Measurements from ENCODE around the gene CFAP54.

Gene CFAP54

GRCh38 chr12:96590970-96591369 is 101.6 kb downstream of the CFAP54 start:
- TF ChIP-seq GATA2 (IDR thresholded peaks at IDR 0.05; ENCODE audit: low read depth, low read length) = no peak
- no peak for TF ChIP-seq GATA3 (IDR thresholded peaks at IDR 0.05; ENCODE audit: low read depth, low read length)

GRCh38 chr12:96605684-96606083 is 116.3 kb downstream of the CFAP54 start:
- no peak for TF ChIP-seq GATA2 (IDR thresholded peaks at IDR 0.05; ENCODE audit: low read depth, low read length)
- no peak for TF ChIP-seq GATA3 (IDR thresholded peaks at IDR 0.05; ENCODE audit: low read depth, low read length)

- TF ChIP-seq GATA3 (IDR thresholded peaks at IDR 0.05; ENCODE audit: low read depth, low read length) = no peak
- TF ChIP-seq GATA2 (IDR thresholded peaks at IDR 0.05; ENCODE audit: low read depth, low read length) = no peak
Observed at GRCh38 chr12:96606134-96606533, 116.8 kb downstream of the CFAP54 start.

- TF ChIP-seq GATA2 (IDR thresholded peaks at IDR 0.05; ENCODE audit: low read depth, low read length) (no peak), GATA3 (IDR thresholded peaks at IDR 0.05; ENCODE audit: low read depth, low read length) (no peak)
Observed at GRCh38 chr12:96606644-96607043, 117.3 kb downstream of the CFAP54 start.

GRCh38 chr12:96617178-96617577 is 127.8 kb downstream of the CFAP54 start:
- TF ChIP-seq GATA2 (IDR thresholded peaks at IDR 0.05; ENCODE audit: low read depth, low read length) (no peak), GATA3 (IDR thresholded peaks at IDR 0.05; ENCODE audit: low read depth, low read length) (no peak)

GRCh38 chr12:96623155-96623554 is 133.8 kb downstream of the CFAP54 start:
- TF ChIP-seq GATA2 (IDR thresholded peaks at IDR 0.05; ENCODE audit: low read depth, low read length) (no peak), GATA3 (IDR thresholded peaks at IDR 0.05; ENCODE audit: low read depth, low read length) (no peak)

- TF ChIP-seq GATA2 (IDR thresholded peaks at IDR 0.05; ENCODE audit: low read depth, low read length) (no peak), GATA3 (IDR thresholded peaks at IDR 0.05; ENCODE audit: low read depth, low read length) (no peak)
Observed at GRCh38 chr12:96623656-96624217, 134.4 kb downstream of the CFAP54 start.

- TF ChIP-seq GATA3 (IDR thresholded peaks at IDR 0.05; ENCODE audit: low read depth, low read length) (no peak), GATA2 (IDR thresholded peaks at IDR 0.05; ENCODE audit: low read depth, low read length) (no peak)
Observed at GRCh38 chr12:96635844-96636243, 146.5 kb downstream of the CFAP54 start.

GRCh38 chr12:96636895-96637294 is 147.5 kb downstream of the CFAP54 start:
- TF ChIP-seq GATA3 (IDR thresholded peaks at IDR 0.05; ENCODE audit: low read depth, low read length) = no peak
- no peak for TF ChIP-seq GATA2 (IDR thresholded peaks at IDR 0.05; ENCODE audit: low read depth, low read length)

- TF ChIP-seq GATA3 (IDR thresholded peaks at IDR 0.05; ENCODE audit: low read depth, low read length) (no peak), GATA2 (IDR thresholded peaks at IDR 0.05; ENCODE audit: low read depth, low read length) (no peak)
Observed at GRCh38 chr12:96648923-96649322, 159.5 kb downstream of the CFAP54 start.

- TF ChIP-seq GATA2 (IDR thresholded peaks at IDR 0.05; ENCODE audit: low read depth, low read length) (no peak), GATA3 (IDR thresholded peaks at IDR 0.05; ENCODE audit: low read depth, low read length) (no peak)
Observed at GRCh38 chr12:96652870-96653269, 163.5 kb downstream of the CFAP54 start.

- TF ChIP-seq GATA2 (IDR thresholded peaks at IDR 0.05; ENCODE audit: low read depth, low read length) (no peak), GATA3 (IDR thresholded peaks at IDR 0.05; ENCODE audit: low read depth, low read length) (no peak)
Observed at GRCh38 chr12:96658075-96658474, 168.7 kb downstream of the CFAP54 start.

- TF ChIP-seq GATA2 (IDR thresholded peaks at IDR 0.05; ENCODE audit: low read depth, low read length) = no peak
- TF ChIP-seq GATA3 (IDR thresholded peaks at IDR 0.05; ENCODE audit: low read depth, low read length) = no peak
Observed at GRCh38 chr12:96669786-96670185, 180.4 kb downstream of the CFAP54 start.

GRCh38 chr12:96670334-96670899 is 181.0 kb downstream of the CFAP54 start:
- TF ChIP-seq GATA3 (IDR thresholded peaks at IDR 0.05; ENCODE audit: low read depth, low read length) (no peak), GATA2 (IDR thresholded peaks at IDR 0.05; ENCODE audit: low read depth, low read length) (no peak)

- TF ChIP-seq GATA2 (IDR thresholded peaks at IDR 0.05; ENCODE audit: low read depth, low read length) (no peak), GATA3 (IDR thresholded peaks at IDR 0.05; ENCODE audit: low read depth, low read length) (no peak)
Observed at GRCh38 chr12:96677363-96677762, 188.0 kb downstream of the CFAP54 start.

- TF ChIP-seq GATA3 (IDR thresholded peaks at IDR 0.05; ENCODE audit: low read depth, low read length) = no peak
- no peak for TF ChIP-seq GATA2 (IDR thresholded peaks at IDR 0.05; ENCODE audit: low read depth, low read length)
Observed at GRCh38 chr12:96687719-96688118, 198.3 kb downstream of the CFAP54 start.

All from SH-SY5Y (cell line).